ENCODE measurements around the gene TMEM235. TPM values are rescaled to one million over a fixed set of nuclear protein-coding genes. Genes with fewer than 3 reads are reported as not detected.
A peak's percentile ranks its signal among the peaks of the same experiment; 100 is the strongest.

The TMEM235 gene
- total and polyA plus RNA-seq, 9 of the 15 experiments (the other 6 are each of a cell fraction or from before 2014, with no cell fraction given), result not detected

- no peak for TF ChIP-seq IRF1 (CRISPR knock-in tag; IDR thresholded peaks at IDR 0.05; ENCODE audit: borderline replicate concordance)
- peak; percentile 86; the same call in 1 of the 2 replicates for TF ChIP-seq PHF21A (IDR thresholded peaks at IDR 0.05; ENCODE audit: borderline replicate concordance, low read depth)
- TF ChIP-seq, protein P1, sequence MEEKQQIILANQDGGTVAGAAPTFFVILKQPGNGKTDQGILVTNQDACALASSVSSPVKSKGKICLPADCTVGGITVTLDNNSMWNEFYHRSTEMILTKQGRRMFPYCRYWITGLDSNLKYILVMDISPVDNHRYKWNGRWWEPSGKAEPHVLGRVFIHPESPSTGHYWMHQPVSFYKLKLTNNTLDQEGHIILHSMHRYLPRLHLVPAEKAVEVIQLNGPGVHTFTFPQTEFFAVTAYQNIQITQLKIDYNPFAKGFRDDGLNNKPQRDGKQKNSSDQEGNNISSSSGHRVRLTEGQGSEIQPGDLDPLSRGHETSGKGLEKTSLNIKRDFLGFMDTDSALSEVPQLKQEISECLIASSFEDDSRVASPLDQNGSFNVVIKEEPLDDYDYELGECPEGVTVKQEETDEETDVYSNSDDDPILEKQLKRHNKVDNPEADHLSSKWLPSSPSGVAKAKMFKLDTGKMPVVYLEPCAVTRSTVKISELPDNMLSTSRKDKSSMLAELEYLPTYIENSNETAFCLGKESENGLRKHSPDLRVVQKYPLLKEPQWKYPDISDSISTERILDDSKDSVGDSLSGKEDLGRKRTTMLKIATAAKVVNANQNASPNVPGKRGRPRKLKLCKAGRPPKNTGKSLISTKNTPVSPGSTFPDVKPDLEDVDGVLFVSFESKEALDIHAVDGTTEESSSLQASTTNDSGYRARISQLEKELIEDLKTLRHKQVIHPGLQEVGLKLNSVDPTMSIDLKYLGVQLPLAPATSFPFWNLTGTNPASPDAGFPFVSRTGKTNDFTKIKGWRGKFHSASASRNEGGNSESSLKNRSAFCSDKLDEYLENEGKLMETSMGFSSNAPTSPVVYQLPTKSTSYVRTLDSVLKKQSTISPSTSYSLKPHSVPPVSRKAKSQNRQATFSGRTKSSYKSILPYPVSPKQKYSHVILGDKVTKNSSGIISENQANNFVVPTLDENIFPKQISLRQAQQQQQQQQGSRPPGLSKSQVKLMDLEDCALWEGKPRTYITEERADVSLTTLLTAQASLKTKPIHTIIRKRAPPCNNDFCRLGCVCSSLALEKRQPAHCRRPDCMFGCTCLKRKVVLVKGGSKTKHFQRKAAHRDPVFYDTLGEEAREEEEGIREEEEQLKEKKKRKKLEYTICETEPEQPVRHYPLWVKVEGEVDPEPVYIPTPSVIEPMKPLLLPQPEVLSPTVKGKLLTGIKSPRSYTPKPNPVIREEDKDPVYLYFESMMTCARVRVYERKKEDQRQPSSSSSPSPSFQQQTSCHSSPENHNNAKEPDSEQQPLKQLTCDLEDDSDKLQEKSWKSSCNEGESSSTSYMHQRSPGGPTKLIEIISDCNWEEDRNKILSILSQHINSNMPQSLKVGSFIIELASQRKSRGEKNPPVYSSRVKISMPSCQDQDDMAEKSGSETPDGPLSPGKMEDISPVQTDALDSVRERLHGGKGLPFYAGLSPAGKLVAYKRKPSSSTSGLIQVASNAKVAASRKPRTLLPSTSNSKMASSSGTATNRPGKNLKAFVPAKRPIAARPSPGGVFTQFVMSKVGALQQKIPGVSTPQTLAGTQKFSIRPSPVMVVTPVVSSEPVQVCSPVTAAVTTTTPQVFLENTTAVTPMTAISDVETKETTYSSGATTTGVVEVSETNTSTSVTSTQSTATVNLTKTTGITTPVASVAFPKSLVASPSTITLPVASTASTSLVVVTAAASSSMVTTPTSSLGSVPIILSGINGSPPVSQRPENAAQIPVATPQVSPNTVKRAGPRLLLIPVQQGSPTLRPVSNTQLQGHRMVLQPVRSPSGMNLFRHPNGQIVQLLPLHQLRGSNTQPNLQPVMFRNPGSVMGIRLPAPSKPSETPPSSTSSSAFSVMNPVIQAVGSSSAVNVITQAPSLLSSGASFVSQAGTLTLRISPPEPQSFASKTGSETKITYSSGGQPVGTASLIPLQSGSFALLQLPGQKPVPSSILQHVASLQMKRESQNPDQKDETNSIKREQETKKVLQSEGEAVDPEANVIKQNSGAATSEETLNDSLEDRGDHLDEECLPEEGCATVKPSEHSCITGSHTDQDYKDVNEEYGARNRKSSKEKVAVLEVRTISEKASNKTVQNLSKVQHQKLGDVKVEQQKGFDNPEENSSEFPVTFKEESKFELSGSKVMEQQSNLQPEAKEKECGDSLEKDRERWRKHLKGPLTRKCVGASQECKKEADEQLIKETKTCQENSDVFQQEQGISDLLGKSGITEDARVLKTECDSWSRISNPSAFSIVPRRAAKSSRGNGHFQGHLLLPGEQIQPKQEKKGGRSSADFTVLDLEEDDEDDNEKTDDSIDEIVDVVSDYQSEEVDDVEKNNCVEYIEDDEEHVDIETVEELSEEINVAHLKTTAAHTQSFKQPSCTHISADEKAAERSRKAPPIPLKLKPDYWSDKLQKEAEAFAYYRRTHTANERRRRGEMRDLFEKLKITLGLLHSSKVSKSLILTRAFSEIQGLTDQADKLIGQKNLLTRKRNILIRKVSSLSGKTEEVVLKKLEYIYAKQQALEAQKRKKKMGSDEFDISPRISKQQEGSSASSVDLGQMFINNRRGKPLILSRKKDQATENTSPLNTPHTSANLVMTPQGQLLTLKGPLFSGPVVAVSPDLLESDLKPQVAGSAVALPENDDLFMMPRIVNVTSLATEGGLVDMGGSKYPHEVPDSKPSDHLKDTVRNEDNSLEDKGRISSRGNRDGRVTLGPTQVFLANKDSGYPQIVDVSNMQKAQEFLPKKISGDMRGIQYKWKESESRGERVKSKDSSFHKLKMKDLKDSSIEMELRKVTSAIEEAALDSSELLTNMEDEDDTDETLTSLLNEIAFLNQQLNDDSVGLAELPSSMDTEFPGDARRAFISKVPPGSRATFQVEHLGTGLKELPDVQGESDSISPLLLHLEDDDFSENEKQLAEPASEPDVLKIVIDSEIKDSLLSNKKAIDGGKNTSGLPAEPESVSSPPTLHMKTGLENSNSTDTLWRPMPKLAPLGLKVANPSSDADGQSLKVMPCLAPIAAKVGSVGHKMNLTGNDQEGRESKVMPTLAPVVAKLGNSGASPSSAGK (IDR thresholded peaks at IDR 0.05), result no peak
- TF ChIP-seq XRCC5 (IDR thresholded peaks at IDR 0.05; ENCODE audit: low read depth, low read length), result 0 out of 2 replicates have a peak, but pooled peaks have one; percentile 61
- no peak for TF ChIP-seq ZNF140 (CRISPR knock-in tag; IDR thresholded peaks at IDR 0.05)
- TF ChIP-seq RFX1 (IDR thresholded peaks at IDR 0.05), result no peak
- TF ChIP-seq FOSL1 (tag; conservative IDR thresholded peaks at IDR 0.05), result no peak
- TF ChIP-seq DNMT1 (IDR thresholded peaks at IDR 0.05), result peak; percentile 100; the same call in 1 of the 2 replicates
- TF ChIP-seq KLF13 (tag; IDR thresholded peaks at IDR 0.05; ENCODE audit: borderline replicate concordance, low read depth), result no peak
- no peak for TF ChIP-seq NFXL1 (CRISPR knock-in tag; IDR thresholded peaks at IDR 0.05)
- no peak for TF ChIP-seq MAFK (IDR thresholded peaks at IDR 0.05; ENCODE audit: low read length)
- TF ChIP-seq, protein P2, sequence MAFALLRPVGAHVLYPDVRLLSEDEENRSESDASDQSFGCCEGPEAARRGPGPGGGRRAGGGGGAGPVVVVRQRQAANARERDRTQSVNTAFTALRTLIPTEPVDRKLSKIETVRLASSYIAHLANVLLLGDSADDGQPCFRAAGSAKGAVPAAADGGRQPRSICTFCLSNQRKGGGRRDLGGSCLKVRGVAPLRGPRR (CRISPR knock-in tag; IDR thresholded peaks at IDR 0.05), result no peak
These were observed 58.5 kb downstream of the TMEM235 start (continued) for GRCh38 chr17:78289802-78290363.
